ENCODE data around the gene CEBPZOS. TPM values are rescaled to one million over a fixed set of nuclear protein-coding genes. Genes with fewer than 3 reads are reported as not detected.

Gene CEBPZOS
- total and polyA plus RNA-seq, 9 of the 15 experiments (the other 6 are each of a cell fraction or from before 2014, with no cell fraction given), result 21.7 to 64.8 (median 46.7) TPM

DNA sequence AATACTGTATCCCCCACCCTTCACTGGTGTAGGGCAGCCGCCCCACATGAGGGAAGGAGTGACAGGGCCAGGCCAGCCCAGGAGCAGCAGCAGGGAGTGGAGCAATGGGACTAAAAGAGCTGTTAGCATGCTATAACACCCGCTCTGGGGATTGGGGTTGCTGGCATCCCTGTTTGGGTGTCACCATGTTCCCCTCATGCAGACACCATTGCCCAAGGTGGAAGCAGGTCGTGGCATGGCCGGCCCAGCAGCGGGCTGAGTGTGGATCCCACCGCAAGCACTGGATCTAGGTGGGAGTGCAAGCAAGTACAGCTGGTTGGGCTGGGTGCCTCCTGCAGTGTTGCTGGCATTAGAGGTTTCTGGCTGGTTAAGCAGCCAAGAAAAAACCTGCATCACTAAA lies 4.5 kb upstream of the CEBPZOS start (continued):
- TF ChIP-seq, protein P1, sequence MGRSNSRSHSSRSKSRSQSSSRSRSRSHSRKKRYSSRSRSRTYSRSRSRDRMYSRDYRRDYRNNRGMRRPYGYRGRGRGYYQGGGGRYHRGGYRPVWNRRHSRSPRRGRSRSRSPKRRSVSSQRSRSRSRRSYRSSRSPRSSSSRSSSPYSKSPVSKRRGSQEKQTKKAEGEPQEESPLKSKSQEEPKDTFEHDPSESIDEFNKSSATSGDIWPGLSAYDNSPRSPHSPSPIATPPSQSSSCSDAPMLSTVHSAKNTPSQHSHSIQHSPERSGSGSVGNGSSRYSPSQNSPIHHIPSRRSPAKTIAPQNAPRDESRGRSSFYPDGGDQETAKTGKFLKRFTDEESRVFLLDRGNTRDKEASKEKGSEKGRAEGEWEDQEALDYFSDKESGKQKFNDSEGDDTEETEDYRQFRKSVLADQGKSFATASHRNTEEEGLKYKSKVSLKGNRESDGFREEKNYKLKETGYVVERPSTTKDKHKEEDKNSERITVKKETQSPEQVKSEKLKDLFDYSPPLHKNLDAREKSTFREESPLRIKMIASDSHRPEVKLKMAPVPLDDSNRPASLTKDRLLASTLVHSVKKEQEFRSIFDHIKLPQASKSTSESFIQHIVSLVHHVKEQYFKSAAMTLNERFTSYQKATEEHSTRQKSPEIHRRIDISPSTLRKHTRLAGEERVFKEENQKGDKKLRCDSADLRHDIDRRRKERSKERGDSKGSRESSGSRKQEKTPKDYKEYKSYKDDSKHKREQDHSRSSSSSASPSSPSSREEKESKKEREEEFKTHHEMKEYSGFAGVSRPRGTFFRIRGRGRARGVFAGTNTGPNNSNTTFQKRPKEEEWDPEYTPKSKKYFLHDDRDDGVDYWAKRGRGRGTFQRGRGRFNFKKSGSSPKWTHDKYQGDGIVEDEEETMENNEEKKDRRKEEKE (IDR thresholded peaks at IDR 0.05; ENCODE audit: borderline replicate concordance in 1 of 2, control insufficient read depth in 1 of 2, low read depth in 2 of 2, low read length in 1 of 2), result no peak
- TF ChIP-seq CUX1 (CRISPR knock-in tag; IDR thresholded peaks at IDR 0.05) (no peak), ZNF778 (CRISPR knock-in tag; IDR thresholded peaks at IDR 0.05) (no peak), GATAD2A (IDR thresholded peaks at IDR 0.05) (no peak), CXXC5 (CRISPR knock-in tag; IDR thresholded peaks at IDR 0.05) (no peak), HNRNPLL (IDR thresholded peaks at IDR 0.05; ENCODE audit: low read depth, low read length, poor library complexity, severe bottlenecking) (no peak), TCF7L2 (IDR thresholded peaks at IDR 0.05; ENCODE audit: low read depth, low read length) (no peak), ZNF785 (CRISPR knock-in tag; IDR thresholded peaks at IDR 0.05) (no peak)
